Right lobe of liver (tissue), 6 donors: ENCODE data around the gene MROH2A. TPM values are rescaled to one million over a fixed set of nuclear protein-coding genes. Genes with fewer than 3 reads are reported as not detected.
A peak's percentile ranks its signal among the peaks of the same experiment; 100 is the strongest.
"Not testable (repeated sequence)": the region's sequence is repeated elsewhere in the genome, so short reads cannot be mapped to it uniquely, and the experiment has no call there.

Source experiments
- ATAC-seq, 4 donors: fragments of 200-7000 bp; cut with Tn5 transposase; one replicate each; pipeline ENCODE4 v1.9.1; 2020; ENCODE audit warnings: mild to moderate bottlenecking in 4 of 4, moderate library complexity in 4 of 4
- DNase-seq, 3 donors: peaks; one replicate each; pipeline ENCODE4 v3.0.0-alpha.2; 2020
- H3K27ac ChIP-seq, 3 donors: fragments of 200-600 bp; one replicate each; pipeline ENCODE4 v1.8.0; 2022
- H3K27me3 ChIP-seq, 2 donors: fragments of 200-600 bp; one replicate each; pipeline ENCODE4 v1.8.0; 2022
- H3K36me3 ChIP-seq, 4 donors: fragments of 200-600 bp; sonication (generic) in 1 of 4; one replicate each; pipeline versions ENCODE4 v1.5.1 to v1.8.0; 2017 to 2022; ENCODE audit warnings: control low read depth in 1 of 4
- H3K4me1 ChIP-seq, 4 donors: fragments of 200-600 bp; sonication (generic) in 1 of 4; one replicate each; pipeline versions ENCODE4 v1.5.1 to v1.8.0; 2017 to 2022; ENCODE audit warnings: control low read depth in 1 of 4
- H3K4me3 ChIP-seq, 3 donors: fragments of 200-600 bp; one replicate each; pipeline ENCODE4 v1.8.0; 2022
- H3K9me3 ChIP-seq, 4 donors: fragments of 200-600 bp; sonication (generic) in 1 of 4; one replicate each; pipeline versions ENCODE4 v1.5.1 to v1.8.0; 2017 to 2022; ENCODE audit warnings: control low read depth in 1 of 4
- POLR2A ChIP-seq: fragments of 450-650 bp; IDR thresholded peaks from one replicate; pipeline ENCODE4 v1.6.1; 2017; ENCODE audit warnings: antibody characterized with exemption, mild to moderate bottlenecking
- WGBS: methylation state at CpG from one replicate; pipeline ENCODE4 v1.1.6; 2018; ENCODE audit warnings: low coverage, low lambda C conversion rate; ENCODE audit not compliant: insufficient coverage; ENCODE audit errors: missing lambda C conversion rate; 5-methylcytosine and 5-hydroxymethylcytosine counted together
- intact Hi-C, 2 donors: fragments of 100-400 bp; cut with DNase I; formaldehyde crosslinking; loops; one replicate each; pipeline versions ENCODE4 v1.11.2 to v1.14.1; 2022
- long read RNA-seq: library from polyadenylated mRNA; unstranded; transcript quantifications from one replicate; pipeline ENCODE4 v2.0.0, GENCODE V29; 2019
- total RNA-seq, 6 experiments: library from RNA; depleted of rRNA in 2 of 6; stranded (reverse); fragments of >200 nt in 2 of 6; fragmentation: NEBNext Ultra II Directional in 3 of 6; extraction: Animal tissue kit (Norgen Biotek cat#: 25700) in 3 of 6; gene quantifications; one replicate each; pipeline versions ENCODE4 v1.1.0 to v1.2.4, GENCODE V29; 2016 to 2023
- TF ChIP-seq, protein P1 (sequence below), 4 donors: fragments of 200-600 bp in 3 of 4; fragments of 450-650 bp in 1 of 4; IDR thresholded peaks; one replicate each; pipeline versions ENCODE4 v1.5.1 to v1.8.0; 2016 to 2022; ENCODE audit warnings: antibody characterized with exemption in 4 of 4, mild to moderate bottlenecking in 2 of 4
- donor health status: DM: no; HTN: yes; CAD: no.
- donor health status: DM: no; HTN: no; CAD: no.
- donor health status: DM: no; HTN: no; CAD: no.
- donor health status: DM: no; HTN: yes; CAD: no.
- donor health status: DM: no; HTN: yes; CAD: no.

The MROH2A gene, protein sequence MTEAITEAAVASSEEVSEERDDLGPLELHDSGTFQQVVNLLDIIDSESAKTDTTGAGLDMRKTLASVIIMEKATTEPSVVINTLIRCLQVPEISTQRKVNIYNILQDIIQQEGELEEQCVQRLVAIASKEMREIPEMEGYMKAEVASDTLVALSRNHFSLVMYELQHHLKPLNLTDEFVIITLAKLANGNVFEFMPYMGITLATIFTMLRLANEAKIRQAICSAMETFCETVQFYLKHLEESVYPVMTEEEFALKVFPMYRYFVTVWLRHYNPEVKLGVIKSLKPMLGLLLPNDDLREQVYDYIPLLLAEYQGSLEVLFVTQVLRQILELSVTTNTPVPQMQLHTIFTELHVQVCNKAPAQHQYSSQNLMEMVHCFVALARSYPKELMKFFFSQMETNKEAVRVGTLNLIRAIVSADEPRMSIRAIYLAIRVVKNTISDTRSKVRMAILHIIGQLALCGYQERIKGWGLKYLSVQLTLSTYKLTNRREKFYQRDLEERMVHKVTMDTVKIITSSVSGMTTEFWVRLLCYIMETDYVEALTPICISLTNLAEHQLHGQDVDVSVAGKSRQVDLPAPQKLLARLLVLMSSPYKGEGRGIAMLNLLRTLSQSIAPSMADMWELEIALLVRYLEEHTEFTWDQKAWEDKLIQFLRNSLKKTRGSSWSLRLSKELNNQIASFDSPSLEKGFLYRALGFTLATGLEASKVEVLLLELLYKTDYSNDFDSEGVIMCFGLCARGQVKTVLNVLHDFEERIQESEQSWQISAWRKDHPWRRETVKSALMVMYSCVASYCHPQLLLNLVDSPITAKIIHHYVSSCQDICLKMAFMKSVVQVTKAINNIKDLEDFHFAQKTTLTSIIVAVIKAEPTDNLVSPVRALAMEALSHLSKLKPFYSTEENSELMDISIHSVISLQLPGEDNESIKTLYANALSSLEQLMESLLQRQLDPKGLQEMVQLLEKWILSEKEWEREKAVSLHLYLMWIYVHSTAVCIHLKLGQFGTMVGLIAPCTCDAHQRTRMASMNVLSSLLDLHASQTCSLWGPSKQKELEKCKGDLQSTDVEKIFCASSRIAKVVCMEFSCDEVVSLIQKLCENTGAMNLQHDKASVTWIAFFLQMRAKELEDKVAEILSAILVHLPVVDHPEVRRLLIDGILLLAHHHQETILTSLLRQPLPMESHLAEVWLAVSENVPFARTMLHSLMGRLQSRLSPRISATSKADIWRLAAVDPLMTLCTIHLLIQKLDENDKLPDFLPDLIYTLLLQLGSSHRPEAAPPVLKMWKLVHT (N-terminal part only)
- 1 to 10 TPM in 4 of 6 experiments, under 1 TPM in 2; 0.49 to 7.6 (median 2.0) TPM for total RNA-seq
- long read RNA-seq, partial matches to known transcripts, result 1 of 4 reads
- long read RNA-seq, other reads (novel, unspliced or antisense), result 3 of 4 reads

DNA sequence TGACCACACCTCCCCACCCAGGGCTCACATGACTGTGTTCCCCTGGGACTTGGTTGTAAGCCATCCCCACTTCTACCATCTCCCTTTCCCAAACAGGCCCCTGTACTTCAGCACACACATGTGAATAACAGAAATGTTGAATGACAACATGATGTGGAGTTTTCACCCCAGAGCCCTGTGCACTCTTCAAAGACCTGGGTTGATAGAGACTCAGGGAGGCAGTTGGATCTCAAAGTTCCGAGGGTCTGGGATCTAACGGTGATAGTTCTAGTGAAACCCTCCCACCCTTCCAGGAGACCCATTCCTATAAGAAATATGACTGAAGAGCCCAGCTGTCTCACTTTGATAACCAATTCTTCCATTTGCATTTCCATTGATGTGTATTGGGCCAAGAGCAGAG, at the start of gene MROH2A:
MROH2A (plus strand) TSS at position 301 of the 400 bp plus-strand sequence. CDS start 1,029 bp downstream, outside the sequence.
- Histone ChIP-seq H3K4me3 (no peak within 1 kb of the TSS), H3K27me3 (no peaks in the 10 kb centered on the region), H3K4me1 (no peaks in the 10 kb centered on the region), H3K27ac (no peak within 1 kb of the TSS), H3K36me3 (peaks cover 0 to 9% (median under 1%) of the 10 kb centered on the region in 4 donors), H3K9me3 (no peaks in the 10 kb centered on the region)
- WGBS, result 95% methylated on average over 2 of the region's 2 CpGs
- TF ChIP-seq, protein P1, sequence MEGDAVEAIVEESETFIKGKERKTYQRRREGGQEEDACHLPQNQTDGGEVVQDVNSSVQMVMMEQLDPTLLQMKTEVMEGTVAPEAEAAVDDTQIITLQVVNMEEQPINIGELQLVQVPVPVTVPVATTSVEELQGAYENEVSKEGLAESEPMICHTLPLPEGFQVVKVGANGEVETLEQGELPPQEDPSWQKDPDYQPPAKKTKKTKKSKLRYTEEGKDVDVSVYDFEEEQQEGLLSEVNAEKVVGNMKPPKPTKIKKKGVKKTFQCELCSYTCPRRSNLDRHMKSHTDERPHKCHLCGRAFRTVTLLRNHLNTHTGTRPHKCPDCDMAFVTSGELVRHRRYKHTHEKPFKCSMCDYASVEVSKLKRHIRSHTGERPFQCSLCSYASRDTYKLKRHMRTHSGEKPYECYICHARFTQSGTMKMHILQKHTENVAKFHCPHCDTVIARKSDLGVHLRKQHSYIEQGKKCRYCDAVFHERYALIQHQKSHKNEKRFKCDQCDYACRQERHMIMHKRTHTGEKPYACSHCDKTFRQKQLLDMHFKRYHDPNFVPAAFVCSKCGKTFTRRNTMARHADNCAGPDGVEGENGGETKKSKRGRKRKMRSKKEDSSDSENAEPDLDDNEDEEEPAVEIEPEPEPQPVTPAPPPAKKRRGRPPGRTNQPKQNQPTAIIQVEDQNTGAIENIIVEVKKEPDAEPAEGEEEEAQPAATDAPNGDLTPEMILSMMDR (IDR thresholded peaks at IDR 0.05), result no peak
- no peak for TF ChIP-seq POLR2A
- ATAC-seq (no peak), DNase-seq (no peak)
- intact Hi-C loops, result no loop called here

DNA sequence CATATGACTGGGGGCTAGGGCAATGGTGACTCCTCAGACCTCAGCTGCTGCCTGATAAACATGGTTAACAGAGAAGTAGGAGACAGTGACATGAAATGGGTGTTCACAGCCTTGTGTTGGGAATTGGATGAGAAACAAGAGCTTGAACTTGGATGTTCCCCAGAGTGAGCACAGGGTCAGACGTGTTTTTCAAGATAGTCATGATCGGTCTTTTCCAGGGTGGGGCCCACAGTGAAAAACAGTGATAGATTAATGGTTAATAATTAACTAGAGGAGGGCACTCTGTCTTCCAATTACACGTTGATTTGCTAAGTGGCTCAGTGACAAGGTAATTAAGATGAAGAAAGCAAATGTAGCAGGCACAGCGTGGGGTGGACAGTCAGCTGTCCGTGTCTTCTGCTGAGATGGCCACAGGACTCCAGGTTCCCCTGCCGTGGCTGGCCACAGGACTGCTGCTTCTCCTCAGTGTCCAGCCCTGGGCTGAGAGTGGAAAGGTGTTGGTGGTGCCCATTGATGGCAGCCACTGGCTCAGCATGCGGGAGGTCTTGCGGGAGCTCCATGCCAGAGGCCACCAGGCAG, 49.3 kb upstream of the MROH2A start, which contains the start of gene UGT1A3:
UGT1A3 (plus strand) TSS at position 320 of the 579 bp plus-strand sequence; CDS start at position 405, 85 bp downstream.
- TF ChIP-seq, protein P1 (IDR thresholded peaks at IDR 0.05), result no peak
- no peak for TF ChIP-seq POLR2A
- H3K27ac ChIP-seq, result peak within 1 kb of the TSS in 2 of 3 donors; percentile 56 to 81
- intact Hi-C loops, result no loop called here
- ATAC-seq (peak; percentile 85 to 93 (median 88)), DNase-seq (peak in 2 of 3 donors; percentile 69 to 78)
- H3K4me3 ChIP-seq, result peak within 1 kb of the TSS in 1 of 3 donors; percentile 45
- H3K9me3 ChIP-seq, result no peaks in the 10 kb centered on the region
- 32% methylated on average over 5 of the region's 8 CpGs for WGBS
- no peaks in the 10 kb centered on the region for H3K36me3 ChIP-seq
- H3K4me1 ChIP-seq, result peaks cover 0 to 44% (median 6%) of the 10 kb centered on the region in 4 donors
- no peaks in the 10 kb centered on the region for H3K27me3 ChIP-seq

DNA sequence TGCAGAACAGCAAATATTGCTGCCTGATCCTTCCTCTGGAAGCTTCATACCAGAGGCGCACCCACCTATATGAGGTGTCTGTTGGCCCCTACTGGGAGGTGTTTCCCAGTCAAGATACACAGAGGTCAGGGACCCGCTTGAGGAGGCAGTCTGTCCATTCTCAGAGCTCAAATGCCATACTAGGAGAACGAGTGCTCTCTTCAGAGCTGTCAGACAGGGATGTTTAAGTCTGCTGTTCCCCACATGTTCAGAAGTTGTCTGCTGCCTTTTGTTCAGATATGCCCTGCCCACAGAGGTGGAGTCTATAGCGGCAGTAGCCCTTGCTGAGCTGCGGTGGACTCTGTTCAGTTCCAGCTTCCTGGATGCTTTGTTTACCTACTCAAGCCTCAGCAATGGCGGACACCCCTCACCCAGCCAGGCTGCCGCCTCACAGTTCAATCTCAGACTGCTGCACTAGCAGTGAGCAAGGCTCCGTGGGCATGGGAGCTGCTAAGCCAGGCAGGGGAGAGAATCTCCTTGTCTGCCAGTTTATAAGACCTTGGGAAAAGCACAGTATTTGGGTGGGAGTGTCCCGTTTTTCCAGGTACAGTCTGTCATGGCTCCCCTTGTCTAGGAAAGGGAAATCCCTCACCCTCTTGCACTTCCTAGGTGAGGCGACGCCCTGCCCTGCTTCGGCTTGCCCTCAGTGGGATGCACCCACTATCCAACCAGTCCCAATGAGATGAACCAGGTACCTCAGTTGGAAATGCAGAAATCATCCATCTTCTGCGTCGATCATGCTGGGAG, 41.1 kb upstream of the MROH2A start:
- ATAC-seq, result peak; percentile 80 to 93 (median 92)
- H3K9me3 ChIP-seq, H3K36me3 ChIP-seq, intact Hi-C loops, H3K27me3 ChIP-seq: not testable (repeated sequence)
- peaks cover 0 to 85% (median 23%) of the 10 kb centered on the region in 4 donors for H3K4me1 ChIP-seq
- peak overlapping the region in 1 of 3 donors; percentile 19 for H3K4me3 ChIP-seq
- 59% methylated on average over 4 of the region's 14 CpGs for WGBS
- peak overlapping the region in 2 of 3 donors; percentile 29 to 56 for H3K27ac ChIP-seq
- peak in 2 of 3 donors; percentile 52 to 70 for DNase-seq

DNA sequence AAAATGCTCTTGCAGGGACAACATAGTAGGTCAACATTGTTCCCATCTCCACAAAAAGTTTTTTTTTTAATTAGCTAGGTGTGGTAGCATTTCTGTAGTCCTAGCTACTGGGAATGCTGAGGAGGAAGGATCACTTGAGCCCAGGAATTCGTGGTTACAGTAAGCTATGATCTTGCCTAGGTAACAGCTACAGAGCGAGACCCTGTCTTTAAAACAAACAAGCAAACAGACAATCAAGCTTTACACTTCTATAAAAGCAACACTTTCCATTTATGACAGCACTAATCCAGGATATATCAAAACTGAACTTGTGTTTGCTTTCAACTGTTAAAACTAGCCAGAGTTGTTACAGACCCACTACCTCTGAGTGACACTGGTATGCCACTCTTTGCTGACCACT, 37.3 kb upstream of the MROH2A start:
- 76% methylated on average over 2 of the region's 2 CpGs for WGBS
- intact Hi-C loops, result no loop called here
- Histone ChIP-seq H3K27ac (no peak overlapping the region), H3K4me1 (peaks cover 0 to 83% (median 29%) of the 10 kb centered on the region in 4 donors), H3K36me3 (peaks cover 0 to 11% (median 0%) of the 10 kb centered on the region in 4 donors), H3K27me3 (no peaks in the 10 kb centered on the region), H3K9me3 (no peaks in the 10 kb centered on the region), H3K4me3 (no peak overlapping the region)
- TF ChIP-seq, protein P1 (IDR thresholded peaks at IDR 0.05), result no peak
- TF ChIP-seq POLR2A, result no peak
- DNase-seq (no peak), ATAC-seq (no peak)
